Keratinocyte (primary cell): ENCODE measurements around the gene MED9.

Source experiments
- EZH2 ChIP-seq: IDR thresholded peaks from one replicate; pipeline ENCODE4 v1.6.1; 2012; ENCODE audit warnings: inconsistent platforms, mild to moderate bottlenecking, low read length, moderate library complexity
- TF ChIP-seq, protein P1 (sequence below), 3 experiments: IDR thresholded peaks in 1 of 3; conservative IDR thresholded peaks in 1 of 3; optimal IDR thresholded peaks in 1 of 3; 2 replicates in 2 of 3; 3 replicates in 1 of 3; pipeline versions ENCODE3 to v1.5.1; 2011; ENCODE audit warnings: low read length in 3 of 3, mild to moderate bottlenecking in 3 of 3, moderate library complexity in 2 of 3, control low read depth in 1 of 3, inconsistent platforms in 1 of 3; ENCODE audit not compliant: insufficient read depth in 2 of 3; ENCODE audit errors: extremely low read depth in 1 of 3

DNA sequence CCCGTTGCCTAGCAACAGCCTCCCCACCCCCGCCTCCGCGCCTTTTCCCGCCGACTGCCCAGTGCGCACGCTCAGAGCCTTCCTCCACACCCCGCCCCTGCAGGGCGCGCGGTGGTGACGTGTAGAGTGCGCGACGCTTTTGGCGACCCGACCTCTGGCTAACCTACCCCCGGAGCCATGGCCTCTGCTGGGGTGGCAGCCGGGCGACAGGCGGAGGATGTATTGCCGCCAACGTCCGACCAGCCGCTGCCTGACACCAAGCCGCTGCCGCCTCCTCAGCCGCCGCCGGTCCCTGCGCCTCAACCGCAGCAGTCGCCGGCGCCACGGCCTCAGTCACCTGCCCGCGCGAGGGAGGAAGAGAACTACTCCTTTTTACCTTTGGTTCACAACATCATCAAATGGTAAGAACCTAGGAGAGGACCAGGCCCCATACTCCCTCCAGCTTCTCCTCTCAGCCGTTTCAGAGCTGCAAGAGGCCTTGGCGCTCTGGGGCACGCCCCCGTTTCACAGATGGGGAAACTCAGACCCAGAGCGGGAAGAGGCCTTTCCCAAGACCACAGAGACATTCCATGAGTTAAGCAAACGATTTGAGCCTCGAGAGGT, at the start of gene MED9:
- TF ChIP-seq, protein P1, sequence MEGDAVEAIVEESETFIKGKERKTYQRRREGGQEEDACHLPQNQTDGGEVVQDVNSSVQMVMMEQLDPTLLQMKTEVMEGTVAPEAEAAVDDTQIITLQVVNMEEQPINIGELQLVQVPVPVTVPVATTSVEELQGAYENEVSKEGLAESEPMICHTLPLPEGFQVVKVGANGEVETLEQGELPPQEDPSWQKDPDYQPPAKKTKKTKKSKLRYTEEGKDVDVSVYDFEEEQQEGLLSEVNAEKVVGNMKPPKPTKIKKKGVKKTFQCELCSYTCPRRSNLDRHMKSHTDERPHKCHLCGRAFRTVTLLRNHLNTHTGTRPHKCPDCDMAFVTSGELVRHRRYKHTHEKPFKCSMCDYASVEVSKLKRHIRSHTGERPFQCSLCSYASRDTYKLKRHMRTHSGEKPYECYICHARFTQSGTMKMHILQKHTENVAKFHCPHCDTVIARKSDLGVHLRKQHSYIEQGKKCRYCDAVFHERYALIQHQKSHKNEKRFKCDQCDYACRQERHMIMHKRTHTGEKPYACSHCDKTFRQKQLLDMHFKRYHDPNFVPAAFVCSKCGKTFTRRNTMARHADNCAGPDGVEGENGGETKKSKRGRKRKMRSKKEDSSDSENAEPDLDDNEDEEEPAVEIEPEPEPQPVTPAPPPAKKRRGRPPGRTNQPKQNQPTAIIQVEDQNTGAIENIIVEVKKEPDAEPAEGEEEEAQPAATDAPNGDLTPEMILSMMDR (optimal IDR thresholded peaks at IDR 0.05 in 1 of 3, IDR thresholded peaks at IDR 0.05 in 1 of 3, conservative IDR thresholded peaks at IDR 0.05 in 1 of 3; ENCODE audit: extremely low read depth in 1 of 3, insufficient read depth in 2 of 3, low read length in 3 of 3) = no peak
- TF ChIP-seq EZH2 = no peak
